C1 segment of cervical spinal cord (tissue), 14 donors: Measurements from ENCODE around the gene CFP.
"Not testable (repeated sequence)": the region's sequence is repeated elsewhere in the genome, so short reads cannot be mapped to it uniquely, and the experiment has no call there.

Source experiments
- DNase-seq, 14 donors: peaks; one replicate each; lab custom pipeline; 2025; lab: John Stamatoyannopoulos, UW

Gene CFP

DNA sequence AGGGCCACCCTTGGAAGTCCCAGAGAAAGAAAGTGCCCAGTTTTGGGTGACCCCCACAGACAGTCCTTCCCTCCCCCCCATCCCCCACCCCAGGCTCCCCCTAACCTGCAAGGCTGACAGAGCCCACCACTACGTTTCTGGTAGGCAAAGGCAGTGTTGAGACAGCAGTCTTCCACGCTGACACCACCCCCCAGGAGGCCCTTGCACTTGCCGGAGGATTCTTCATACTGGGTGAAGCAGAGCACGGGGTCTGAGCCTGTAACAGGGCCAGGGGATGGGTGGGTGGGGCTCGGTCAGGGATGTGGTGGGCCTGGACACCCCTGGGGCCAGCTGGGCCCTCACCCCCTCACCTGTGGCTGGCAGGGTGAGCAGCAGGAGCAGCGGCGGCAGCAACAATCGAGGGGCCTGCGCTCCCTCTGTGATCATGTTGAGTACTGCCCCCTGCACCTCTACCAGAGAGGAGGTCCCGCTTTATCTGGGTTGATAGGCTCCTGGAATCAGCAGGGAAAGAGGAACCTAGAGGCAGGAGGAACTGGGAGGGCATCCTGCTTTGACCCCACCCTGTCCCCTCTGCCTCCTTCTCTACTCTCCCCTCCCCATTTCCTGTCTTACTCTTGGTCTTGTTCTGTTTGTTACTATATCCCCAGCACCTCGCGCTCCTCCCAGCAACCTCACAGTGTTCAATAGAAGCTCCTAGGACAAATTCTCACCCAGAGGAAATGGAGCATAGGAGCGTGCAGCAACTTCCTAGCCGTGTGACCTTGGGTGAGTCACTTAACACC, at the start of gene CFP:
TSS of gene CFP (minus strand) at position 512 of the 782 bp plus-strand sequence. CDS start at position 426, 86 bp downstream.
- no peak for DNase-seq

DNA sequence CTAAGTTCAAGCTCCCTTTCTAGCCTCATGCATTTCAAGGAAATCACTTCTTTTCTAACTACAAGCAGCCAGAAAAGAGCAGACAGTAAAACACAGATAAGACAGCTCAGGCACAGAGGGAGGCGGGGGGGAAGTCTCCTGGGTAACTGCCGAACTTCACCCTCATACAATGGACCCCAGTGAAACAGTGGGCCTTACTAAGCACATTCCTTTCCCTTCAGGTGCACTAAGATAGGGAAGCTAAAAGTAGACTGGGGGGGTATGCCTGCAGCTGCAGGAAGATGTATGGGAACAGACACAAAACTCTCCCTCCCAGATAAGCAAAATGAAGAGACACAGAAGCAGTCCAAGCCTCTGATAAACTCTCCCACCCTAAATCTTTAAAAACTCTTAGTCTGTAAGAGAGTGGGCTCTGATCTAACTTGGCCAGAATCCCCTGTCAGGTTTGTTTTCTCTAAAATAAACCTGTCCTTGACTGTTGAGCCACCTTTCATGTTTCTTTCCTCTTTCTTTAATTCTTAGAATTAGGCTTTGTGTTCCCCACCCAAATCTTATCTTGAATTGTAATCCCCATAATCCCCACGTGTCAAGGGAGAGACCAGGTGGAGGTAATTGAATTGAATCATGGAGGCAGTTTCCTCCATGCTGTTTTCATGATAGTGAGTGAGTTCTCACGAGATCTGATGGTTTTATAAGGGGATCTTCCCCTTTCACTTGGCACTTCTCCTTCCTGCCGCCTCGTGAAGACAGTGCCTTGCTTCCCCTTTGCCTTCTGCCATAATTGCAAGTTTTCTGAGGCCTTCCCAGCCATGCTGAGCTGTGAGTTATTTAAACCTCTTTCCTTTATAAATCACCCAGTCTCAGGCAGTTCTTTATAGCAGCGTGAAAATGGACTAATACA, 46.5 kb upstream of the CFP start:
- not testable (repeated sequence) for DNase-seq

DNA sequence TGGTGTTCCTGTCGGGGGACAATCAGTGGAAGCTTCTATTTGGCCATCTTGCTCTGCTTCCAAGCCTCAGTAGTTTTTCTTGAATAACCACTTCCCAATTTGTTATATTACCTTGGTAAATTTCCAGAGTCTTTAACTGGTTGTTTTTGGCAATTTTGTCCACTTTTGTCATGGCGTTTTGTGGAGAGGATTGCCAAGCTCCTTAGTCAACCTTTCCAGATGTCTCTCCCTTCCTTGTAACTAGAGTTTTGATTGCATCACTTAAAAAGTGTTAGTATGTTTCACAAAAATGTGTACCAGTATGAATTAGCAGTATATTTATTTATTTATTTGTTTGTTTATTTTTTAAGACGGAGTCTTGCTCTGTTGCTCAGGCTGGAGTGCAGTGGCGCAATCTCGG, 45.0 kb upstream of the CFP start:
- DNase-seq: no peak

DNA sequence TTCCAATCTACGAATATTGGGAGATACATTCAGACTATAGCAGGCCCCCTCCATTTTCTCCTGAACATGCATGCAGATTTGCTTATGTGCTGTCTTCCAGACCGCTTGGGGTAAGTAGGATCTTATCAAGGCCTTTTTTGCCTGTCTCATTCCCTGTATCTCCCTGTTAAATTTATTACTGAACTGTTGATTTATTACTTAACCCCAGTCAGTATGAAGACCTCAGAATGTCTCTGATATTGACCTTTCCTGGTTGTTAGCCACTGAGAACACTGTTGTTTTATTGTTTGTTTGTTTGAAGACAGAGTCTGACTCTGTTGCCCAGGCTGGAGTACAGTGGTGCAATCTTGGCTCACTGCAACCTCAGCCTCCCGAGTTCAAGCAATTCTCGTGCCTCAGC, 36.1 kb upstream of the CFP start:
- not testable (repeated sequence) for DNase-seq

DNA sequence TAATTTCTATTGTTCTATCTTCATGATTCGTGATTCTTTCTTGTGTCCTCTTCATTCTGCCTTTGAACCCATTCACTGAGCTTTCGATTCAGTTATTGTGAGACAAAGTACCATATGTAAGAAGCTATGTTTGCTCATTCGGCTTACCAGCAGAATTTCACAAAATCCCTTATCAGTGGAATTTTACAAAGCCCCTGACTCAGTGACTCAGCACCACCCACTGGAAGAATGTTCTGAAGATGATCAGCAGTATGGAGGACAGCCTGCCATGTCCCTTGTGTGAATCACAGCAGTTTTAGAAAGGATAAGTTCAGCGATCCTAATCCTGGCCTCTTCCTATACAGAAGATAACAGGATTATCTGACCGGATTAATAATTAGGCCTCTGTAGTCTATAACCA, 35.0 kb upstream of the CFP start:
- DNase-seq: no peak

DNA sequence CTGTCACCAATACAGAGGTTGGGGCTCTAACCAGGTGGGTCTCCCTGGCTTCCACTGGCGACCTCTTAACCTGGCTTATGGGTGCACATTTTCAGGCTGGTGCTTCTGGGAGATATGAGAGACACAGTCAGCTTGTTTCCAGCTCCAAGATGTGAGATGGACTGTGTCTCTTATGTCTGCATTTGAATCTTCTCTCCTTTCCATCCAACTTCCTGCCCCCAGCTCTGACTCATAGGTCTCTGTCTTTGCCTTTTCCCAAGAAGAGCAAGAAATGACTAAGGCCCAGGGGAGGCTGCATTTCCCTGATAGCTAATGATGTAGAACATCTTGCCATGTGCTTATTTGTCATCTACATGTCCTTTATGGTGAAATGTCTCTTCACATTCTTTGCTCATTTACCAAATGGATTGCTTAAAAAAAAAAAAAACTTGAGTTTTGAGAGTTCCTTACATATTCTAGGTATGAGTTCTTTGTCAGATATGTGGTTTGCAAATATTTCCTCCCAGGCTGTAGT, 32.5 kb upstream of the CFP start:
- DNase-seq: no peak

DNA sequence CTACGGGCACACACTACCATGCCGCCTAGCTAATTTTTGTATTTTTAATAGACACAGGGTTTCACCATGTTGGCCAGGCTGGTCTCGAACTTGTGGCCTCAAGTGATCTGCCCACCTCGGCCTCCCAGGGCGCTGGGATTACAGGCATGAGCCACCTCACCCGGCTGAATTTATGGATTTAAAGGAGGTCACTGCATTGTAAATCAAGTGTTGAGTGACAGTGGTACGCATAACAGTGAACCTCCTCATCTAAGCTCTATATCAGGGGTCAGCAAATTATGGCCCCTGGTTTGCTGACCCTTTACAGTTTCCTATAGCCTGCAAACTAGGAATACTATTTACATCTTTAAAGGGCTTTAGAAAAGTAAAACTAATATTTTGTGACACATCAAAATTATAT, 31.8 kb upstream of the CFP start:
- DNase-seq: no peak

DNA sequence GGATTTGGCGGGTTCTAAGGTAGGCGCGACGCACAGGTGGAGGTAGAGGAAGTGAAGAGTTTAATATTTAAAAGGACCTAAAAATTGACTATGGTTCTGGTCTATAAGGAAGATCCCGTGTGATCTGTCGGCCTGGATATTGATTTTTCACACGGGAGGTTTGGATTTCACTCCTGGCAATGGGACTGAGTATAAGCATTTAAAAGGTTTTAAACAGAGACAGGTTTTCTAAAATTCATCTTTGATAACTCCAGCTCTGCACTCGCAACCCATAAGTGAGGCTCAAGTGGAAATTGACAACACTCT, 29.6 kb upstream of the CFP start:
- peak in 1 of 14 donors; percentile 29 for DNase-seq

DNA sequence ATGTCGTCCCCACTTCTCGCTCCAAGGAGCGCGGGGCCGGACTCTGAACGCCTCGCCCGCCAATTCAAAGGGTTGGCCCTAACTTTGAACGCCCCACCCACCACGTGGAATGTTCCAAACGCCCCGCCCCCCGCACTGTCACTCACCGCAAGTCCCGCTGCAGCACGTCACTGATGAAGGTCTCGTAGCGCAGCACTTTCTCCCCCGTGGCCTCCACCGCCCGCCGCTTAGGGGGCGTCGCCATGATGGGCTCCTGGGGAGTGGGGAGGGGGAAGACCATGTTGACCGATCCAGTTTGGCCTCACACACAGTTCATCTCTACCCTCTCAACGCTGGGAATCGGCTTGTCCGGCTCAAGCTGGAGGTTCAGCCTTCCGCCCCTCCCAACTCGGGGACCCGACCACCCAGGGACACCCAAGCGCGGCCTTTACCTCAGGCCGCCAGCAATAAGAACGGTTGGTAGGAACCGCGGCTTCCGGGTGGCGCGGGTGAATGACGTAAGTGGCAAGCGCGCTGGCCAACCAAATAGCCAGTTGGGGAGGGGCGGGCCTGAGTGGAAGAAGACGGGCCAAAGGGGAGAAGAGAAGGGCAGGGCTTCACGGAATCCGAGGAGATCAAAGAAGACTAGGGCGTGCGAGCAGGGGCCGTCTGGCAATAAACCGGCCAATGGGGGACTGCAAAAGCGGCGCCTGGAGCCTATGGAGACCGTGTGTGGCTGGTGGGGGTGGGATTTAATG, 29.1 kb upstream of the CFP start, which contains the start of gene UXT:
TSS of gene UXT (minus strand) at position 497 of the 737 bp plus-strand sequence. CDS start at position 244, 253 bp downstream.
- peak; percentile 43 to 90 (median 84) for DNase-seq

DNA sequence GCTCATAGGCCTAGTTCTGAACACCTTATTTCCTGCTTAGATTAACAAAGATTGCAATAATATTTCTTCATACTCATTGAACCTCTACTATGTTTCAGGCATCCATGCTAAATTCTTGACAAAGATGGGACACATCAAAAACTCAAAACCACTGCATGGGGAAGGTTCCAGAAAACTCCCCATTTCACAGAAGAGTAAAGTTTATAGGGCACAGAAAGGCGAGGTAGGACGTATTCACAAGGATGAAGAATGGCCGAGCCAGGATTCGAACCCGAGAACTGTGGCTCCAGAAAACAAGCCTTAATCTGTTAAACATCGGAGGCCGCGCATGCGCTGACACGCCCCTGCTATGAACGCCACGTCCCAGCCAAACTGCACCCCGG, 28.6 kb upstream of the CFP start:
- DNase-seq: no peak

DNA sequence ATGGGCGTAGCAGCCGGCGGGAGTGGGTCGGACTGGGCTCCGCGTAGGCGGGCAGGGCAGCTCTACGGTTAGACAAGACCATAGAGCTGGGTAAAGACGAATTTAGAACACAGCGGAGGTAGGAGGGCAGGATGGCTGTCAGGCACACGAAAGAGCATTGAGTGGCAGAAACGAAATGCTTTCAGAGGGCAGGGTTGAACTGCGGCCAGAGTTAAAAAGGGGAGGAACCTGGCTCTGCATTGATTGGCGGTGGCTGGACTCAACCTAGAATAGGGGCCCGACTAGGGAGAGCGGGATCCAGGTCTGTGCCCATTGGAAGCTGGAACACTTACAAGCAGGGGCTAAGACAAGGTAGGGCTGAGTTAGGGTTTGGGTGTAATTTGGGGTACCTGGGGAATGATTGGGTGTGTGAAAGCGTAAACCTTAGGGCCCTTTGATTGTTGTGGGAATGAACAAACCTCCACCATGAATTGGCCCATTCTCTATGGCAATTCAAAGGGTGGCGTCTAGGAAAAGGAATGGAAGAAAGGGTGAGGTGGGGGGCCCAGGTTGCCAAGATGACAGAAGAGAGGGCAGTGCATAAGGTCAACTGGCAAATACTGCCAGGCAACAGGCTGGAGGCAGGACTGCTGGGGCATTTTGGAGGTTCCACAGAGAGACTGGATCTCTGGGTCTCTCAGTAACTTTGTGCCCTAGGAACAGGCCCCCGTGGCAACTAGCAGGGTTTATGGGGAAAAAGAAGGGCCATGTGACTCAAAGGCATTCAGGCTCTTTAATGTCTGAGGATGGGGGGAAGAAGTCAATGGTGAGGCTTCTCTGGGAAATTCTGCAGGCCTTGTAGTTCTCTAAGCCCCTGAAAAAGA, 21.5 kb upstream of the CFP start:
- DNase-seq: no peak

DNA sequence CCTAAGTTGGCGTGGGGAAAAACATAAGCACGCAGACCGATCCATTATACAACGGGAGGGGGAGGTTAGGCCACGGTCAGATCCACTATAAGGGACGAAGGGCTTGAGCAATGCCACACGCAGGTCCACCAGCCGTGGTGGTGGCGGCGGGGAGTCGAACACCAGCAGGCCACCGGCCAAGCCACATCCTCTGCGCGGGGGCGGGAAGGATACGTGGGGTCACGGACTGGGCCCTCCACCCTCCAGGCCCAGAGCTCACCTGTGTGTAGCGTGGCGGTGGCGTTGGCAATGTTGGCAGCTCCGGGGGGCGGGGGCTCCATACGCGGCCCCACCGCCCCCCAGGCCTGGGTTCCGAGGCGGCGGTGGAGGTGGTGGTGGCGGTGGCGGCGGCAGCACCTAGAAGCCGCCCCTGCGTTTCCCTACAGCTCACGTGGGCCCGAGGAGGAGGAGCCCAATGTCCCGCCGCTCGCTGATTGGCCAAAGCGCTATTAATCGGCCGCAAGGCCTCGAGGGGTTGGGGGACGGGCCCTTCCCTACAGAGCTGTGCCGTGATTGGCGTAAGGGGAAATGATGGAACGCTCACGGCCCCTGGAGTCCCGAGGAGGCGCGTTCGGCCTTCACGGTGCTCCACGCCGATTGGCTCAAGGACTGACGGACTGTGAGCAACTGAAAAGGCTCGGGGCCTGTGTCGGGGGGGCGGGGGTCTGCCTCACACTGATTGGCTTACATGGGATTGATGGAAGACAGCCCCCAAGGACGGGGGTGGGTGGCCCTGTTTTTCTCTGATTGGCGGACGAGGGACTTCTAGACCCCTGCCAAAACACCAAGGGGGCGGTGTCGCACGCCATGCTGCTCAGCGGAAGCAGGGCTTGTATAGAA, 20.7 kb upstream of the CFP start, which contains the start of gene ELK1:
TSS of gene ELK1 (minus strand) at position 400 of the 879 bp plus-strand sequence. CDS start 9,122 bp downstream, outside the sequence.
- DNase-seq: peak; percentile 44 to 97 (median 90)

DNA sequence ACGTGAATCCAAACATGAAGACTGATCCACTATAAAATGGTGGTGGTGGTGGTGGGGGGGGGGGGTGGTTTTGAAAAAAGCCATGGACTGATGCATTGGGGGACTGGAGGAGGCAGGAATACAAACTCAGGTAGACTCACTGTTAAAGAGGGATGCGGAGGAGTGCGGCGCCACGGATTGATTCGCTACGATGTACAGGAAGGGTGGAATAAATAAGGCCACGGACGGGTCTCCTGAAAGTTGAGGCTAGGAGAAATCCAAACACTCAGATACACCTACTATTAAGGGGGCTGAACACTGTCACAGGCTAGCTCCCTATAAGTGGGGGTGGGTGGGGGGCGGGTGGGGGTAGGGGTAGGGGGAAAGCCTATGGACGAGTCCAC, 20.0 kb upstream of the CFP start:
- no peak for DNase-seq

DNA sequence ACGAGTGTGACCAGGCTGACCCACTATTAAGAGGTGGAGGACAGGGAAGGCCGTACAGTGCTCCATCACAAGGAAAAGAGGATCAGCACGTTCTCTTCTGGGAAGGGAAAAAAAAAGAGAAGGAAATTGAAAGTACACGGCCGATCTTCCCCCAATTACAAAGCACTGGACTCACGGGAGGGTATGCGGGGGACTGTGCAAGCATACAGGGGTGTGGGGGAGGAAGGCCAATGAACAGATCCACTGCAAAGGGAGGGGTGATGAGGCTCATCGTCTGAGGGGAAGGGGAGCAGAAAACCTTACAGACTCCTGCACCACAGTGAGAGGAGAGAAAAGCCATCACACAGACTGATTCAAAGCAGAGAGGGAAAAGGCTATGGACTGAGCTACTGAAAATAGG, 19.5 kb upstream of the CFP start:
- DNase-seq: no peak

DNA sequence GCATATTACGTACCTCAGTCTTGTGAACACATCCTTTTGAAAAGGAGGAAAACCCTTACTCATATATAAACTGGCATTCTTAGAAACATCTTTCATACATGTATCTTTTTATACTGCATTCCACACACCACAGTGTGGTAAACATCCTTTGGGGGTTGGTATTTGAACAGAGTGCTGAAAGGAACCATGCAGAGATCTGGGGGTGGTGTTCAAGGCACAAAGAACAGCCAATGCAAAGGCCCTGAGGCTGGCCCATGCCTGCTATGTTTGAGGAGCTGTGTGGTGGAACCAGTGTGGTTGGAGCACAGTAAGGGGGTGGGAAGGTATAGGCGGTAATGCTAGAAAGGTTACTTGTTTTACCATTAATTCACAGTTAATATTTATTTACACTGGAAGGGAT, 18.6 kb upstream of the CFP start:
- no peak for DNase-seq

DNA sequence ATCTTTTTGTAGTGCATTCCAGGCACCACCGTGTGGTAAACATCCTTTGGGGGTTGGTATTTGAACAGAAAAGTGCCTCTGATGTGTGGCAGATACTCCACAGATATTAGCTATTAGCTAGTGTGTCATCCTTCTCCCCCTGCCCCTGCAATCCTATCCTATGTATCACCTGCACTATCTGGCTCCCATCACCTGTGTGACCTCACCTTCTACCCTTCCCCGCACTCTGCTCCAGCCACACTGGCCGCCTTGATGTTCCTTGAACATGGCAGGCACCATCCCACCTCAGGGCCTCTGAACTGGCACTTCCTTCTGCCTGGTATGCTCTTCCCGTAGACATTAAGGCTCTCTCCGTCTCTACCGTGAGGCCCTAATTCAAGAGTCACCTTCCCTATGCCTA, 16.9 kb upstream of the CFP start:
- no peak for DNase-seq

DNA sequence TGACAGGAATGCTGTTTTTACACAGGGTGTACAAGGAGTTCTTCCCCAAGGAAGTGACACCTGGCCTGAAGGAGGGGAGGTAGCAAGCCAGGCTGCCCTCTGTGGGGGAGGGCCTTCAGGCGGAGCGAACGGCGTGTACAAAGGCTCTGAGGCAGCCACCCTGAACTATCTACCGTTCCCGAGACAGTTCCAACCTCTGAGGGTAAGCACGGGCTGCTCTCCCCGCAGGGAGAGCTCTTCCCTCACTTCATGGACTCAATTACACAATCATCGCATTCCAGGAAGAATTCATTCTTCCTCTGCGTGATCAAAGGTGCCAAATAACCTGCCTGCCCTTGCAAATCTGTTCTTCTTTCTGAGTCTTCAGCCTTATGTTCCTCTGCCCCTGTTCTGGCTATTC, 15.8 kb upstream of the CFP start:
- no peak for DNase-seq

DNA sequence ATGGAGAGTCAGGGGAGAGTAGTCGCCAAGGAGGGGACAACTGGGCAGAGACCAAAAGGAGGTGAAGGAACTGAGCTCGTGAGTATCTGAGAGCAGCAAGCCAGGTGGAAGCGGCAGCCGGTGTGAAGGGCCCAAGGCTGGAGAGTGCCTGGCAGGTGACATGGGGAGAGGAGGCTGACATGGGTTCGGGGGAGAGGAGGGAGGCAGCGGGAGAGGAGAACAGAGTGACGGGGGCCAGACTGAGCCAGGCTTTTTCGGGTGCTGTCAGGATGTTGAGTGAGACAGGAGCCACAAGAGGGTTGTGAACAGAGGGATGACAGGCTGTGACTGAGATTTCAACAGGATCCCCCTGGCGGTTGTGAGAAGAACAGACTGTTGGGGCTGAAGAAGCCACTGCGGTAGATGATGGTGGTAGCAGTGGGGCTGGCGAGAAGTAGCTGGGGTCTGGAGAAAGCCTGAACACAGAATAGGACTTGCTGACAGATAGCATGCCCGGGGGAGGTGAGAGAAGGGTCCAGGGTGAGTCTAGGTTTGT, 14.9 kb upstream of the CFP start:
- DNase-seq: peak in 1 of 14 donors; percentile 65

DNA sequence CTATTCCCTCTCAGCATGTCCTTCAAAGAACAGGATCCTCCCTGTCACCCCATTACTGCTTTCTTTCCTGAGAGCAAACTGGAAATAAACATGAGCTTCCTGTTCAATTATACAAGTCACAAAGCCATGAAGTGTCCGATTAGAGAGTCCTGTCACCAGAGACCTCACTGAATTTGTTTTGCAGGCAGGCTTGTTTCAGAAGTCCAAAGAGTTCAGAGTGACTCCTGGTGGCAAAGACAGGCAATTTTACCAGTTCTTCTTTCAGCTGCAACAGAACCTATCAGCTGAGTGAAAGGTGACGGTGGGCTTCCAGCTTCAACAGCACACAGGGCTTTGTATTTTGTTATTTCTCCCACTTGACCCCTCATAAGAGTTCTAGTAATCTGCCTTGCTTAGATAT, 14.2 kb upstream of the CFP start:
- peak in 1 of 14 donors; percentile 22 for DNase-seq

DNA sequence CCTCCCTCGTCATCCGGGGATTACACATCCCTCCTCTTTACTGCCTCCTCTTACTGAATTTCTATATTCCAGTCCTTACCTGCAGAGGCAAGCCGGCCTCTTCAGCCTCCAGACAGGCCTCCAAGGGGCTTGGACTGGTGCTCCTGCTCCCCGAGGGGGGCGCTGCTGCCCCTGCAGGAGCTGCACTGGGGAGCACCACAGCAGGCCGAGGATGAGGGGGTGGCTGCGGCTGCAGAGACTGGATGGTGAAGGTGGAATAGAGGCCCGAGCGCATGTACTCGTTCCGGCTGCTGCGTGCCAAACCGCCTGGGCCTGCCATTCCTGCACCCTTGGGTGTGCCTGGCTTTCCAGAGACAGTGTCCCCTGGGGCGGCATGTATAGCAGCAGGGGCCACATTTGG, 9.1 kb upstream of the CFP start:
- no peak for DNase-seq
